Liver (tissue), 9 donors: ENCODE measurements around the gene MMP14. TPM values are rescaled to one million over a fixed set of nuclear protein-coding genes. Genes with fewer than 3 reads are reported as not detected.
"Not testable (repeated sequence)": the region's sequence is repeated elsewhere in the genome, so short reads cannot be mapped to it uniquely, and the experiment has no call there.

Experiments
- DNase-seq: peaks from one replicate; pipeline ENCODE4 v3.0.0-alpha.2; 2017; ENCODE audit warnings: low spot score
- H3K27ac ChIP-seq, 2 donors: one replicate each; pipeline ENCODE4 v1.7.0; 2013; ENCODE audit warnings: inconsistent platforms in 2 of 2, low read length in 2 of 2, control low read depth in 1 of 2, low read depth in 1 of 2, mild to moderate bottlenecking in 1 of 2
- H3K27me3 ChIP-seq, 4 donors: one replicate each; pipeline versions ENCODE4 v1.6.1 to v1.7.0; 2013; ENCODE audit warnings: low read length in 3 of 4, inconsistent platforms in 1 of 4, mild to moderate bottlenecking in 1 of 4, moderate library complexity in 1 of 4; ENCODE audit not compliant: control insufficient read depth in 4 of 4, insufficient read depth in 4 of 4
- H3K36me3 ChIP-seq, 4 donors: one replicate each; pipeline versions ENCODE4 v1.6.1 to v1.7.0; 2013; ENCODE audit warnings: low read length in 3 of 4, mild to moderate bottlenecking in 3 of 4, low read depth in 1 of 4, moderate library complexity in 1 of 4; ENCODE audit not compliant: control insufficient read depth in 4 of 4, insufficient read depth in 3 of 4
- H3K4me1 ChIP-seq, 4 donors: one replicate each; pipeline versions ENCODE4 v1.6.1 to v1.7.0; 2013; ENCODE audit warnings: low read length in 3 of 4, mild to moderate bottlenecking in 3 of 4, moderate library complexity in 1 of 4; ENCODE audit not compliant: control insufficient read depth in 4 of 4, insufficient read depth in 4 of 4
- H3K4me3 ChIP-seq, 3 donors: one replicate each; pipeline versions ENCODE4 v1.6.1 to v1.7.0; 2013; ENCODE audit warnings: low read length in 3 of 3, control low read depth in 1 of 3, low read depth in 1 of 3, mild to moderate bottlenecking in 1 of 3
- H3K9ac ChIP-seq, 2 donors: one replicate each; pipeline ENCODE4 v1.7.0; 2013; ENCODE audit warnings: low read length in 2 of 2, mild to moderate bottlenecking in 2 of 2, moderate library complexity in 2 of 2, control low read depth in 1 of 2, low read depth in 1 of 2
- H3K9me3 ChIP-seq, 4 donors: one replicate each; pipeline versions ENCODE4 v1.6.1 to v1.7.0; 2013; ENCODE audit warnings: low read length in 3 of 4; ENCODE audit not compliant: control insufficient read depth in 4 of 4
- EGR1 ChIP-seq, 2 donors: IDR thresholded peaks; 2 replicates each; pipeline ENCODE4 v1.6.1; 2016 to 2018; ENCODE audit warnings: antibody characterized with exemption in 2 of 2, low read depth in 2 of 2
- FOXA1 ChIP-seq: IDR thresholded peaks from 2 replicates; pipeline ENCODE4 v1.6.1; 2016; ENCODE audit warnings: antibody characterized with exemption
- FOXA2 ChIP-seq: IDR thresholded peaks from 2 replicates; pipeline ENCODE4 v1.6.1; 2016; ENCODE audit warnings: antibody characterized with exemption
- GABPA ChIP-seq, 2 donors: IDR thresholded peaks in 1 of 2; conservative IDR thresholded peaks in 1 of 2; 2 replicates each; pipeline ENCODE4 v1.6.1; 2016; ENCODE audit warnings: antibody characterized with exemption in 2 of 2, mild to moderate bottlenecking in 1 of 2, moderate library complexity in 1 of 2
- HNF4A ChIP-seq, 2 donors: conservative IDR thresholded peaks; 2 replicates each; pipeline ENCODE4 v1.6.1; 2016; ENCODE audit warnings: antibody characterized with exemption in 2 of 2, mild to moderate bottlenecking in 2 of 2
- HNF4G ChIP-seq: IDR thresholded peaks from 2 replicates; pipeline ENCODE4 v1.6.1; 2016; ENCODE audit warnings: antibody characterized with exemption
- NR2F2 ChIP-seq: IDR thresholded peaks from 2 replicates; pipeline ENCODE4 v1.6.1; 2016; ENCODE audit warnings: antibody characterized with exemption
- RAD21 ChIP-seq, 2 donors: IDR thresholded peaks; 2 replicates each; pipeline ENCODE4 v1.6.1; 2016; ENCODE audit warnings: antibody characterized with exemption in 2 of 2, mild to moderate bottlenecking in 2 of 2
- RXRA ChIP-seq, 2 donors: IDR thresholded peaks; 2 replicates each; pipeline ENCODE4 v1.6.1; 2017 to 2018; ENCODE audit warnings: antibody characterized with exemption in 2 of 2, mild to moderate bottlenecking in 1 of 2
- SP1 ChIP-seq: IDR thresholded peaks from 2 replicates; pipeline ENCODE4 v1.6.1; 2018; ENCODE audit warnings: antibody characterized with exemption, mild to moderate bottlenecking
- YY1 ChIP-seq: IDR thresholded peaks from 2 replicates; pipeline ENCODE4 v1.6.1; 2016; ENCODE audit warnings: antibody characterized with exemption, mild to moderate bottlenecking
- whole genome bisulfite sequencing: extraction: QIAGEN DNeasy Blood & Tissue Kit; methylation state at CpG from one replicate; pipeline ENCODE4 v1.1.7; 2013; 5-methylcytosine and 5-hydroxymethylcytosine counted together
- polyA plus RNA-seq, 2 donors: library from polyadenylated mRNA; stranded (reverse) in 1 of 2; unstranded in 1 of 2; fragments of 200-250 nt in 1 of 2; fragments of >200 nt in 1 of 2; fragmentation: Nextera tagmentation in 1 of 2; extraction: Ambion mirVana in 1 of 2; gene quantifications; one replicate each; pipeline versions ENCODE4 v1.2.1 to v1.2.3, GENCODE V29; 2013 to 2015
- total RNA-seq, 2 donors: library from RNA; depleted of rRNA; stranded (reverse); fragments of >200 nt; gene quantifications; one replicate each; pipeline ENCODE4 v1.2.3, GENCODE V29; 2014
- TF ChIP-seq, protein P1 (sequence below): fragments of 150-350 bp; IDR thresholded peaks from 2 replicates; pipeline ENCODE4 v1.5.1; 2017; ENCODE audit warnings: improper control_type of control experiment, low read depth, low read length; ENCODE audit not compliant: missing input control
- TF ChIP-seq, protein P2 (sequence below): IDR thresholded peaks from 2 replicates; pipeline ENCODE4 v1.6.1; 2016; ENCODE audit warnings: antibody characterized with exemption
- TF ChIP-seq, protein P3 (sequence below): IDR thresholded peaks from 2 replicates; pipeline ENCODE4 v1.6.1; 2016; ENCODE audit warnings: antibody characterized with exemption, mild to moderate bottlenecking
- donor health status: healthy.
- donor health status: healthy.
- donor health status: healthy.
- donor health status: healthy.
- donor health status: healthy.

MMP14 gene
- total and polyA plus RNA-seq, 4 donors, result 0.86 to 10.6 (median 8.0) TPM

DNA sequence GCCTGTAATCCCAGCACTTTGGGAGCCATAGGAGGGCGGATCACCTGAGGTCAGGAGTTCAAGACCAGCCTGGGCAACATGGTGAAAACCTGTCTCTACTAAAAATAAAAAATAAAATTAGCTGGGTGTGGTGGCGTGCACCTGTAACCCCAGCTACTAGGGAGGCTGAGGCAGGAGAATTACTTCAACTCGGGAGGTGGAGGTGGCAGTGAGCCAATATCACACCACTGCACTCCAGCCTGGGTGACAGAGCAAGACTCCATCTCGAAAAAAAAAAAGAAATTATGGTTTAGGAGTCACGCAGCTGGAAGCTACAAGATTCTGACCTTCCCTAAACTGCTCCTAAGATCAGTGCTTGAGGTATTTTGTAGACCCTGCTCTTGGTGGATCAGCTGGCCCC is 42.8 kb upstream of the MMP14 start:
- H3K9ac ChIP-seq, H3K9me3 ChIP-seq, DNase-seq, H3K36me3 ChIP-seq, H3K4me1 ChIP-seq, H3K27ac ChIP-seq, H3K4me3 ChIP-seq, H3K27me3 ChIP-seq: not testable (repeated sequence)
- 84% methylated on average over 5 of the region's 5 CpGs for WGBS

DNA sequence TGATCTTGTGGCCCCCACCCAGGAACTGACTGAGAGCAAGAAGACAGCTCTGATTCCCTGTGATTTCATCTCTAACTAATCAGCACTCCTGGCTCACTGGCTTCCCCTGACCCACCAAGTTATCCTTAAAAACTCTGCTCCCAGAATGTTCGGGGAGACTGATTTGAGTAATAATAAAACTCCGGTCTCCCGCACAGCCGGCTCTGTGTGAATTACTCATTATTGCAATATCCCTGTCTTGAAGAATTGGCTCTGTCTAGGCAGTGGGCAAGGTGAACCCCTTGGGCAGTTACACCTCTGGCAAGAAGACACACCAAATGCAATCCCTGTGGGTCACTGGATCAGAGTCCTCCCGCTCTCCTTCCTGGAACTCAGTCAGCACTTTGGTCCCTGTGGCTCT is 42.4 kb upstream of the MMP14 start:
- H3K36me3 ChIP-seq, result no peaks in the 10 kb centered on the region
- 73% methylated on average over 5 of the region's 5 CpGs for WGBS
- H3K9ac ChIP-seq, result no peak overlapping the region
- no peak for TF ChIP-seq HNF4A (conservative IDR thresholded peaks at IDR 0.05)
- no peak for TF ChIP-seq RXRA (IDR thresholded peaks at IDR 0.05)
- TF ChIP-seq, protein P1, sequence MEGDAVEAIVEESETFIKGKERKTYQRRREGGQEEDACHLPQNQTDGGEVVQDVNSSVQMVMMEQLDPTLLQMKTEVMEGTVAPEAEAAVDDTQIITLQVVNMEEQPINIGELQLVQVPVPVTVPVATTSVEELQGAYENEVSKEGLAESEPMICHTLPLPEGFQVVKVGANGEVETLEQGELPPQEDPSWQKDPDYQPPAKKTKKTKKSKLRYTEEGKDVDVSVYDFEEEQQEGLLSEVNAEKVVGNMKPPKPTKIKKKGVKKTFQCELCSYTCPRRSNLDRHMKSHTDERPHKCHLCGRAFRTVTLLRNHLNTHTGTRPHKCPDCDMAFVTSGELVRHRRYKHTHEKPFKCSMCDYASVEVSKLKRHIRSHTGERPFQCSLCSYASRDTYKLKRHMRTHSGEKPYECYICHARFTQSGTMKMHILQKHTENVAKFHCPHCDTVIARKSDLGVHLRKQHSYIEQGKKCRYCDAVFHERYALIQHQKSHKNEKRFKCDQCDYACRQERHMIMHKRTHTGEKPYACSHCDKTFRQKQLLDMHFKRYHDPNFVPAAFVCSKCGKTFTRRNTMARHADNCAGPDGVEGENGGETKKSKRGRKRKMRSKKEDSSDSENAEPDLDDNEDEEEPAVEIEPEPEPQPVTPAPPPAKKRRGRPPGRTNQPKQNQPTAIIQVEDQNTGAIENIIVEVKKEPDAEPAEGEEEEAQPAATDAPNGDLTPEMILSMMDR, result no peak
- H3K9me3 ChIP-seq, result no peaks in the 10 kb centered on the region
- DNase-seq, result no peak
- no peak overlapping the region for H3K4me3 ChIP-seq
- H3K27me3 ChIP-seq, result no peaks in the 10 kb centered on the region
- H3K27ac ChIP-seq, result no peak overlapping the region
- peaks cover 0 to 3% (median 1%) of the 10 kb centered on the region in 4 donors for H3K4me1 ChIP-seq

DNA sequence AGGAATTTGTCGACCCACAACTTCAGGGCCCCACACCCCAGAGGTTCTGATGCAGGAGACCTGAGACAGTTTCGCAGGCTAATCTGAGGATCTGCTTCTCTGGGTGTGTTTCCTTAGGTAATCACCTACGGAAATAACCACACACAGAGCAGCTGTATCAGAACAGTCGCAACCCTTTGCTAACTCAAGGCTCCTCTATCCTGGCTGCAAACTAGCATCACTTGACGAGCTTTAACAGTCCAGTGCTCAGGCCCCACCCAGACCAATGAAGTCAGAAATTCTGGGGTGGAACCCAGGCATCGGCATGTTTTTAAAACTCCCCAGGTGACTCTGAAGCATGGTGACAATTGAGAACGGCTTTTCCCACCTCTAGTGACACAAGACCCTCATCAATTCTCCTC is 41.8 kb upstream of the MMP14 start:
- no peak for DNase-seq
- TF ChIP-seq NR2F2 (no peak), RXRA (IDR thresholded peaks at IDR 0.05) (no peak), SP1 (no peak), FOXA1 (no peak), HNF4G (no peak), FOXA2 (no peak), RAD21 (IDR thresholded peaks at IDR 0.05) (no peak), GABPA (IDR thresholded peaks at IDR 0.05 in 1 of 2, conservative IDR thresholded peaks at IDR 0.05 in 1 of 2) (no peak)
- TF ChIP-seq, protein P2, sequence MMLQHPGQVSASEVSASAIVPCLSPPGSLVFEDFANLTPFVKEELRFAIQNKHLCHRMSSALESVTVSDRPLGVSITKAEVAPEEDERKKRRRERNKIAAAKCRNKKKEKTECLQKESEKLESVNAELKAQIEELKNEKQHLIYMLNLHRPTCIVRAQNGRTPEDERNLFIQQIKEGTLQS, result no peak
- Histone ChIP-seq H3K36me3 (no peaks in the 10 kb centered on the region), H3K9me3 (no peaks in the 10 kb centered on the region), H3K4me1 (peaks cover 0 to 3% (median 1%) of the 10 kb centered on the region in 4 donors), H3K4me3 (no peak overlapping the region), H3K9ac (no peak overlapping the region), H3K27ac (no peak overlapping the region), H3K27me3 (no peaks in the 10 kb centered on the region)
- 88% methylated on average over 7 of the region's 7 CpGs for WGBS

DNA sequence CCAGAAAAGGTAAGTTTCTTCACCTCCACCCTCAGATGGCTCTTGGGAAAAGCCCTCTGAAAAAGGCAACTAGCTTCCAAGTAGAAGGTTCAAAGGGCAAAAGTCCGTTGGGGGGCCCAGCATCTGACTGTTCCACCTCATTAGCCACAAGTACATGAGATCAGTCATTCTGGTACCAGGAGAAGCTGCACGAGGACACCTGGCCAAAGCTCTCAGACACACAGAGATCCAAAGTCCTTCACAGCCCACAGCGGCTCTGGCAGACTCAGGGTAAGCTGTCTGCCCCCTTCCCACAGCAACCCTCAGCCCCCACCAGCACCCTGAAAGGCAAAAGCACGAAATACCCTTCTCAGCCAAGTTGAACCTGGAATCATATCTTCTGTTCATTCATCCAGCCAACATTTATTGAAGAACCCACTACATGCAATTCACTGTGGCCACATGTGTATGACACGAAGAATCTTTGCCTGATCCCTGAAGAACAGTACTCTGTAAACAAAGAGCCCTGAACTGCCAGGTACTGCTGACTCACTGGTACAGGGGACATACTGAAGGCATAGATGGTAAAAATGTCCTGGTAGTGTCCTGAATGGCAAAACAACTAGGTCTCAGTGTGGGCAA is 40.2 kb upstream of the MMP14 start:
- no peak for DNase-seq
- no peaks in the 10 kb centered on the region for H3K36me3 ChIP-seq

More for the DNA sequence above, 40.2 kb upstream of the MMP14 start:
- Histone ChIP-seq H3K27ac (no peak overlapping the region), H3K4me3 (no peak overlapping the region), H3K9me3 (no peaks in the 10 kb centered on the region), H3K4me1 (peaks cover 0 to 3% (median 1%) of the 10 kb centered on the region in 4 donors), H3K9ac (no peak overlapping the region), H3K27me3 (no peaks in the 10 kb centered on the region)
- TF ChIP-seq, protein P2, result no peak
- TF ChIP-seq FOXA1 (no peak), EGR1 (IDR thresholded peaks at IDR 0.05; ENCODE audit: low read depth in 2 of 2) (no peak), YY1 (no peak)
- TF ChIP-seq, protein P3, sequence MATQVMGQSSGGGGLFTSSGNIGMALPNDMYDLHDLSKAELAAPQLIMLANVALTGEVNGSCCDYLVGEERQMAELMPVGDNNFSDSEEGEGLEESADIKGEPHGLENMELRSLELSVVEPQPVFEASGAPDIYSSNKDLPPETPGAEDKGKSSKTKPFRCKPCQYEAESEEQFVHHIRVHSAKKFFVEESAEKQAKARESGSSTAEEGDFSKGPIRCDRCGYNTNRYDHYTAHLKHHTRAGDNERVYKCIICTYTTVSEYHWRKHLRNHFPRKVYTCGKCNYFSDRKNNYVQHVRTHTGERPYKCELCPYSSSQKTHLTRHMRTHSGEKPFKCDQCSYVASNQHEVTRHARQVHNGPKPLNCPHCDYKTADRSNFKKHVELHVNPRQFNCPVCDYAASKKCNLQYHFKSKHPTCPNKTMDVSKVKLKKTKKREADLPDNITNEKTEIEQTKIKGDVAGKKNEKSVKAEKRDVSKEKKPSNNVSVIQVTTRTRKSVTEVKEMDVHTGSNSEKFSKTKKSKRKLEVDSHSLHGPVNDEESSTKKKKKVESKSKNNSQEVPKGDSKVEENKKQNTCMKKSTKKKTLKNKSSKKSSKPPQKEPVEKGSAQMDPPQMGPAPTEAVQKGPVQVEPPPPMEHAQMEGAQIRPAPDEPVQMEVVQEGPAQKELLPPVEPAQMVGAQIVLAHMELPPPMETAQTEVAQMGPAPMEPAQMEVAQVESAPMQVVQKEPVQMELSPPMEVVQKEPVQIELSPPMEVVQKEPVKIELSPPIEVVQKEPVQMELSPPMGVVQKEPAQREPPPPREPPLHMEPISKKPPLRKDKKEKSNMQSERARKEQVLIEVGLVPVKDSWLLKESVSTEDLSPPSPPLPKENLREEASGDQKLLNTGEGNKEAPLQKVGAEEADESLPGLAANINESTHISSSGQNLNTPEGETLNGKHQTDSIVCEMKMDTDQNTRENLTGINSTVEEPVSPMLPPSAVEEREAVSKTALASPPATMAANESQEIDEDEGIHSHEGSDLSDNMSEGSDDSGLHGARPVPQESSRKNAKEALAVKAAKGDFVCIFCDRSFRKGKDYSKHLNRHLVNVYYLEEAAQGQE, result no peak
- 53% methylated on average over 5 of the region's 5 CpGs for WGBS
